GM12878 (cell line): ENCODE data around the gene CYB5A. TPM values are rescaled to one million over a fixed set of nuclear protein-coding genes. Genes with fewer than 3 reads are reported as not detected.

Source experiments
- ATAC-seq: fragments of 200-7000 bp; cut with Tn5 transposase; 3 replicates; pipeline ENCODE4 v1.9.1; 2020; ENCODE audit warnings: mild to moderate bottlenecking, moderate library complexity
- BruUV-seq: library from RNA; stranded (reverse); fragments of 400-500 nt; replicated peaks from 2 replicates; lab custom pipeline; 2021; lab: Mats Ljungman, UMichigan
- CTCF ChIA-PET: fragments of 300-600 bp; sonication (Branson Sonifier 250); formaldehyde crosslinking; extraction: SDS; loops from one replicate; lab custom pipeline; 2021; ENCODE audit warnings: inconsistent platforms; lab: Yijun Ruan, JAX
- POLR2A ChIA-PET: fragments of 350-600 bp; formaldehyde crosslinking; extraction: SDS; loops from one replicate; lab custom pipeline; 2021; ENCODE audit warnings: inconsistent platforms; lab: Charles Lee
- RAD21 ChIA-PET: fragments of 300-600 bp; sonication (Branson Sonifier 250); formaldehyde crosslinking; loops from one replicate; lab custom pipeline; 2023; ENCODE audit warnings: antibody characterized with exemption; ENCODE audit not compliant: unreplicated experiment; lab: Charles Lee
- SMC1A ChIA-PET: fragments of 300-600 bp; sonication (Branson Sonifier 250); formaldehyde crosslinking; loops from one replicate; lab custom pipeline; 2023; ENCODE audit not compliant: unreplicated experiment, uncharacterized antibody; lab: Charles Lee
- DNase-seq: peaks from one replicate; pipeline ENCODE4 v3.0.0-alpha.2; 2011; ENCODE audit warnings: low read depth, low spot score
- FAIRE-seq: peaks from 3 replicates; lab custom pipeline; 2011; peaks lifted over from hg19 to GRCh38; lab: Jason Lieb, UNC
- H2AFZ ChIP-seq: 2 replicates; pipeline ENCODE4 v1.6.0; 2011; ENCODE audit warnings: low read depth, low read length, control low read depth; ENCODE audit not compliant: control insufficient read depth
- H3K27ac ChIP-seq: 2 replicates; pipeline ENCODE4 v1.5.1; 2011; ENCODE audit warnings: control low read depth; ENCODE audit not compliant: control insufficient read depth, insufficient read depth
- H3K27me3 ChIP-seq, 2 experiments: replicated peaks in 1 of 2; 2 replicates each; pipeline versions ENCODE4 v1.6.0 to v1.6.1; 2011; ENCODE audit warnings: low read length in 1 of 2; ENCODE audit not compliant: control insufficient read depth in 2 of 2, insufficient read depth in 2 of 2
- H3K36me3 ChIP-seq, 2 experiments: 2 replicates each; pipeline ENCODE4 v1.5.1; 2011; ENCODE audit warnings: low read length in 1 of 2; ENCODE audit not compliant: control insufficient read depth in 2 of 2, insufficient read depth in 2 of 2
- H3K4me1 ChIP-seq: 2 replicates; pipeline ENCODE4 v1.6.1; 2011; ENCODE audit warnings: mild to moderate bottlenecking, low read length, moderate library complexity, mixed read lengths; ENCODE audit not compliant: control insufficient read depth, insufficient read depth
- H3K4me2 ChIP-seq: 2 replicates; pipeline ENCODE4 v1.6.0; 2011; ENCODE audit warnings: control low read depth; ENCODE audit not compliant: control insufficient read depth, insufficient read depth
- H3K4me3 ChIP-seq: fragments of 200-600 bp; sonication (generic); 2 replicates; pipeline ENCODE4 v1.5.1; 2016
- H3K79me2 ChIP-seq: 2 replicates; pipeline ENCODE4 v1.6.0; 2011; ENCODE audit warnings: low read length; ENCODE audit not compliant: control insufficient read depth, insufficient read depth
- H3K9ac ChIP-seq: 2 replicates; pipeline ENCODE4 v1.8.0; 2011; ENCODE audit warnings: low read length, control low read depth, mixed read lengths; ENCODE audit not compliant: control insufficient read depth, insufficient read depth
- H3K9me3 ChIP-seq: replicated peaks from 3 replicates; pipeline ENCODE4 v1.5.1; 2011; ENCODE audit warnings: mild to moderate bottlenecking, low read length; ENCODE audit not compliant: control insufficient read depth, insufficient read depth
- H4K20me1 ChIP-seq: 2 replicates; pipeline ENCODE4 v1.6.0; 2011; ENCODE audit not compliant: control insufficient read depth, insufficient read depth
- BHLHE40 ChIP-seq, 2 experiments: fragments of 450-650 bp in 1 of 2; IDR thresholded peaks; 2 replicates each; pipeline ENCODE4 v1.6.1; 2011 to 2017; ENCODE audit warnings: low read depth in 2 of 2, borderline replicate concordance in 1 of 2, improper control_type of control experiment in 1 of 2, low read length in 1 of 2, mild to moderate bottlenecking in 1 of 2
- FOS ChIP-seq: IDR thresholded peaks from 3 replicates; pipeline ENCODE4 v1.6.1; 2011; ENCODE audit warnings: borderline replicate concordance; ENCODE audit not compliant: insufficient read length; ENCODE audit errors: extremely low read depth
- GATAD2B ChIP-seq: fragments of 450-650 bp; conservative IDR thresholded peaks from 2 replicates; pipeline ENCODE4 v1.6.1; 2017; ENCODE audit warnings: low read depth, mild to moderate bottlenecking, moderate library complexity
- HDAC6 ChIP-seq: fragments of 200-600 bp; sonication (generic); IDR thresholded peaks from one replicate; pipeline ENCODE4 v1.8.0; 2017; ENCODE audit warnings: antibody characterized with exemption; ENCODE audit not compliant: unreplicated experiment
- IRF5 ChIP-seq: fragments of 450-650 bp; IDR thresholded peaks from 2 replicates; pipeline ENCODE4 v1.6.1; 2017; ENCODE audit warnings: borderline replicate concordance
- JUNB ChIP-seq: IDR thresholded peaks from 2 replicates; pipeline ENCODE4 v1.6.1; 2016; ENCODE audit warnings: antibody characterized with exemption, mild to moderate bottlenecking
- MTA3 ChIP-seq: IDR thresholded peaks from 2 replicates; pipeline ENCODE4 v1.6.1; 2012; ENCODE audit warnings: low read length, inconsistent platforms, borderline replicate concordance
- PAX5 ChIP-seq: IDR thresholded peaks from 2 replicates; pipeline ENCODE4 v1.6.1; 2011; ENCODE audit warnings: low read depth, low read length, borderline replicate concordance
- PAX8 ChIP-seq: fragments of 450-650 bp; IDR thresholded peaks from 2 replicates; pipeline ENCODE4 v1.6.1; 2017; ENCODE audit warnings: mild to moderate bottlenecking, moderate library complexity
- POLR2A ChIP-seq: IDR thresholded peaks from 2 replicates; pipeline ENCODE4 v1.6.1; 2011; ENCODE audit warnings: low read depth, mild to moderate bottlenecking, low read length
- RBBP5 ChIP-seq: fragments of 200-600 bp; sonication (generic); conservative IDR thresholded peaks from 2 replicates; pipeline ENCODE4 v1.6.1; 2016
- RCOR1 ChIP-seq: conservative IDR thresholded peaks from 2 replicates; pipeline ENCODE4 v1.6.1; 2012; ENCODE audit warnings: low read depth, low read length, improper control_type of control experiment
- RELA ChIP-seq: fragments of 450-650 bp; IDR thresholded peaks from 2 replicates; pipeline ENCODE4 v1.8.0; 2014; ENCODE audit warnings: borderline replicate concordance; ENCODE audit not compliant: partially characterized antibody
- RFX5 ChIP-seq: IDR thresholded peaks from 2 replicates; pipeline ENCODE4 v1.6.1; 2011; ENCODE audit warnings: low read depth, low read length, improper control_type of control experiment
- SMAD1 ChIP-seq: fragments of 450-650 bp; IDR thresholded peaks from 2 replicates; pipeline ENCODE4 v1.6.1; 2018; ENCODE audit warnings: mild to moderate bottlenecking, low read depth; ENCODE audit not compliant: partially characterized antibody
- STAT1 ChIP-seq: fragments of 450-650 bp; conservative IDR thresholded peaks from 2 replicates; pipeline ENCODE4 v1.6.1; 2014; ENCODE audit warnings: antibody characterized with exemption, mild to moderate bottlenecking
- STAT3 ChIP-seq: IDR thresholded peaks from 2 replicates; pipeline ENCODE4 v1.6.1; 2011; ENCODE audit warnings: low read depth, low read length, improper control_type of control experiment
- ZNF622 ChIP-seq: fragments of 450-650 bp; IDR thresholded peaks from 2 replicates; pipeline ENCODE4 v1.6.1; 2017; ENCODE audit warnings: mild to moderate bottlenecking, inconsistent platforms
- WGBS: methylation state at CpG from one replicate; pipeline ENCODE4 v1.1.6; 2016; ENCODE audit warnings: low lambda C conversion rate; ENCODE audit not compliant: insufficient replicate concordance, insufficient coverage; ENCODE audit errors: missing lambda C conversion rate; 5-methylcytosine and 5-hydroxymethylcytosine counted together
- in situ Hi-C: fragments of 300-500 bp; cut with MboI; formaldehyde crosslinking; loops from 9 replicates; pipeline ENCODE4 v1.14.3; 2018; ENCODE audit warnings: mixed read lengths
- intact Hi-C: fragments of 100-400 bp; cut with micrococcal nuclease; formaldehyde crosslinking; loops from one replicate; pipeline ENCODE4 v1.14.2; 2022; ENCODE audit not compliant: unreplicated experiment
- polyA plus RNA-seq, 11 experiments: library from polyadenylated mRNA; depleted of rRNA in 4 of 11; unstranded in 6 of 11; stranded (reverse) in 5 of 11; fragments of >200 nt; fragmentation: Nextera tagmentation in 4 of 11; fragmentation: Illumina TruSeq in 1 of 11; extraction: Ambion mirVana in 4 of 11; extraction: Trizol in 1 of 11; gene quantifications; 1 replicate in 1 of 11; 2 replicates in 10 of 11; pipeline versions ENCODE4 v1.2.1 to v1.2.3, GENCODE V29; 2011 to 2016; ENCODE audit warnings: inconsistent platforms in 2 of 11, missing spikeins in 2 of 11, low read depth in 1 of 11
- total RNA-seq, 4 experiments: library from RNA; depleted of rRNA in 3 of 4; stranded (reverse); fragments of >200 nt in 3 of 4; fragmentation: Illumina TruSeq in 1 of 4; extraction: Trizol in 1 of 4; gene quantifications; 2 replicates each; pipeline versions ENCODE4 v1.2.1 to v1.2.3, GENCODE V29; 2013 to 2021
- TF ChIP-seq, protein P1 (sequence below): fragments of 450-650 bp; IDR thresholded peaks from 2 replicates; pipeline ENCODE4 v1.6.1; 2017; ENCODE audit warnings: mild to moderate bottlenecking, low read depth, inconsistent platforms; ENCODE audit not compliant: poor library complexity, severe bottlenecking

CYB5A gene
- total and polyA plus RNA-seq, 10 of the 15 experiments (the other 5 are each of a cell fraction or from before 2014, with no cell fraction given), result 60.2 to 129 (median 103) TPM

- TF ChIP-seq RCOR1 (no peak), IRF5 (no peak), GATAD2B (no peak)
- TF ChIP-seq, protein P1, sequence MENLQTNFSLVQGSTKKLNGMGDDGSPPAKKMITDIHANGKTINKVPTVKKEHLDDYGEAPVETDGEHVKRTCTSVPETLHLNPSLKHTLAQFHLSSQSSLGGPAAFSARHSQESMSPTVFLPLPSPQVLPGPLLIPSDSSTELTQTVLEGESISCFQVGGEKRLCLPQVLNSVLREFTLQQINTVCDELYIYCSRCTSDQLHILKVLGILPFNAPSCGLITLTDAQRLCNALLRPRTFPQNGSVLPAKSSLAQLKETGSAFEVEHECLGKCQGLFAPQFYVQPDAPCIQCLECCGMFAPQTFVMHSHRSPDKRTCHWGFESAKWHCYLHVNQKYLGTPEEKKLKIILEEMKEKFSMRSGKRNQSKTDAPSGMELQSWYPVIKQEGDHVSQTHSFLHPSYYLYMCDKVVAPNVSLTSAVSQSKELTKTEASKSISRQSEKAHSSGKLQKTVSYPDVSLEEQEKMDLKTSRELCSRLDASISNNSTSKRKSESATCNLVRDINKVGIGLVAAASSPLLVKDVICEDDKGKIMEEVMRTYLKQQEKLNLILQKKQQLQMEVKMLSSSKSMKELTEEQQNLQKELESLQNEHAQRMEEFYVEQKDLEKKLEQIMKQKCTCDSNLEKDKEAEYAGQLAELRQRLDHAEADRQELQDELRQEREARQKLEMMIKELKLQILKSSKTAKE, result no peak
Measured at GRCh38 chr18:74278983-74279382, 12.8 kb downstream of the CYB5A start (continued).

GRCh38 chr18:74278058-74278457 lies 13.7 kb downstream of the CYB5A start:
- no peaks in the 10 kb centered on the region; the same call in 1 of the 2 replicates for H3K79me2 ChIP-seq
- H3K27me3 ChIP-seq, result no peaks in the 10 kb centered on the region
- BruUV-seq, result no TSS peak
- no peak for FAIRE-seq
- WGBS, result 90% methylated on average over 7 of the region's 7 CpGs
- CTCF ChIA-PET, result no interaction called here
- no peak overlapping the region for H3K27ac ChIP-seq
- SMC1A ChIA-PET, result interaction anchor here (1.5 kb wide), 1 partner anchor 10 kb away, joined by 5 read pairs; no protein-coding TSS in a partner anchor
- TF ChIP-seq RELA (no peak), ZNF622 (no peak), MTA3 (no peak), SMAD1 (no peak), RFX5 (no peak), PAX5 (no peak), JUNB (no peak), FOS (no peak), BHLHE40 (IDR thresholded peaks at IDR 0.05; ENCODE audit: borderline replicate concordance in 1 of 2, low read depth in 2 of 2, low read length in 1 of 2) (no peak), PAX8 (no peak), HDAC6 (no peak), POLR2A (no peak), RBBP5 (no peak), STAT1 (no peak), STAT3 (no peak)
- in situ Hi-C loops (no loop called here), intact Hi-C loops (no loop called here)
- no peaks in the 10 kb centered on the region for H4K20me1 ChIP-seq
- no peak for DNase-seq
- no peak overlapping the region for H3K4me3 ChIP-seq
- no peak overlapping the region for H3K9ac ChIP-seq
- H3K36me3 ChIP-seq, result no peaks in the 10 kb centered on the region; a peak in 1 of 4 replicates
- no peaks in the 10 kb centered on the region for H3K9me3 ChIP-seq
- H3K4me2 ChIP-seq, result no peak overlapping the region
- POLR2A ChIA-PET, result no interaction called here
- RAD21 ChIA-PET, result no interaction called here
- no peak overlapping the region for H2AFZ ChIP-seq
- peaks cover 7% of the 10 kb centered on the region; the same call in 1 of the 2 replicates for H3K4me1 ChIP-seq
- no peak for ATAC-seq
